ENCODE measurements around the gene SLC25A29. TPM values are rescaled to one million over a fixed set of nuclear protein-coding genes. Genes with fewer than 3 reads are reported as not detected.

Gene SLC25A29
- total and polyA plus RNA-seq, 2 of the 13 experiments (the other 11 are each of a cell fraction or from before 2014, with no cell fraction given): 12.2 to 17.2 TPM

GRCh38 chr14:100333827-100334226 lies 27.6 kb upstream of the SLC25A29 start:
- intact Hi-C loops (cut with micrococcal nuclease; ENCODE audit: unreplicated experiment): no loop called here
- ChIA-PET CTCF (ENCODE audit: low intra/inter-chr PET ratio, low total read pairs) (interaction anchor here (0.5 kb wide), 1 partner anchor 143 kb away, joined by 3 read pairs; no protein-coding TSS in a partner anchor), POLR2A (no interaction called here)
- Histone ChIP-seq H3K27me3 (ENCODE audit: control insufficient read depth in 1 of 2, insufficient read depth in 2 of 2, low read length in 2 of 2) (no peaks in the 10 kb centered on the region), H4K20me1 (ENCODE audit: insufficient read depth, low read length) (no peaks in the 10 kb centered on the region), H3K27ac (ENCODE audit: extremely low read length, insufficient read depth, low read length) (no peak overlapping the region), H3K4me2 (ENCODE audit: low read depth, low read length) (no peak overlapping the region), H3K4me1 (ENCODE audit: insufficient read depth, low read length) (peaks cover 16% of the 10 kb centered on the region), H2AFZ (ENCODE audit: low read length) (no peak overlapping the region), H3K9me3 (ENCODE audit: low read length) (no peaks in the 10 kb centered on the region), H3K79me2 (ENCODE audit: insufficient read depth, low read length) (no peaks in the 10 kb centered on the region), H3K4me3 (replicated peaks in 1 of 3; ENCODE audit: insufficient read depth in 1 of 3, low read depth in 2 of 3, low read length in 3 of 3) (no peak overlapping the region), H3K36me3 (replicated peaks in 1 of 2; ENCODE audit: control insufficient read depth in 1 of 2, insufficient read depth in 2 of 2, low read length in 2 of 2) (peaks cover 10 to 23% of the 10 kb centered on the region in 2 experiments; a peak in 4 of 5 replicates), H3K9ac (ENCODE audit: insufficient read depth, low read depth, low read length) (no peak overlapping the region)
- ATAC-seq: no peak
- in situ Hi-C loops (cut with HindIII; ENCODE audit: extremely low pct_ligation_motif_present, low pct_unique_long_range_greater_than_20kb): no loop called here
- BruUV-seq (replicated peaks): TSS peak; percentile 63
- WGBS (ENCODE audit: low lambda C conversion rate): 92% methylated on average over 5 of the region's 7 CpGs
- DNase-seq (ENCODE audit: low spot score): no peak
- no peak for FAIRE-seq
- TF ChIP-seq, protein P1, sequence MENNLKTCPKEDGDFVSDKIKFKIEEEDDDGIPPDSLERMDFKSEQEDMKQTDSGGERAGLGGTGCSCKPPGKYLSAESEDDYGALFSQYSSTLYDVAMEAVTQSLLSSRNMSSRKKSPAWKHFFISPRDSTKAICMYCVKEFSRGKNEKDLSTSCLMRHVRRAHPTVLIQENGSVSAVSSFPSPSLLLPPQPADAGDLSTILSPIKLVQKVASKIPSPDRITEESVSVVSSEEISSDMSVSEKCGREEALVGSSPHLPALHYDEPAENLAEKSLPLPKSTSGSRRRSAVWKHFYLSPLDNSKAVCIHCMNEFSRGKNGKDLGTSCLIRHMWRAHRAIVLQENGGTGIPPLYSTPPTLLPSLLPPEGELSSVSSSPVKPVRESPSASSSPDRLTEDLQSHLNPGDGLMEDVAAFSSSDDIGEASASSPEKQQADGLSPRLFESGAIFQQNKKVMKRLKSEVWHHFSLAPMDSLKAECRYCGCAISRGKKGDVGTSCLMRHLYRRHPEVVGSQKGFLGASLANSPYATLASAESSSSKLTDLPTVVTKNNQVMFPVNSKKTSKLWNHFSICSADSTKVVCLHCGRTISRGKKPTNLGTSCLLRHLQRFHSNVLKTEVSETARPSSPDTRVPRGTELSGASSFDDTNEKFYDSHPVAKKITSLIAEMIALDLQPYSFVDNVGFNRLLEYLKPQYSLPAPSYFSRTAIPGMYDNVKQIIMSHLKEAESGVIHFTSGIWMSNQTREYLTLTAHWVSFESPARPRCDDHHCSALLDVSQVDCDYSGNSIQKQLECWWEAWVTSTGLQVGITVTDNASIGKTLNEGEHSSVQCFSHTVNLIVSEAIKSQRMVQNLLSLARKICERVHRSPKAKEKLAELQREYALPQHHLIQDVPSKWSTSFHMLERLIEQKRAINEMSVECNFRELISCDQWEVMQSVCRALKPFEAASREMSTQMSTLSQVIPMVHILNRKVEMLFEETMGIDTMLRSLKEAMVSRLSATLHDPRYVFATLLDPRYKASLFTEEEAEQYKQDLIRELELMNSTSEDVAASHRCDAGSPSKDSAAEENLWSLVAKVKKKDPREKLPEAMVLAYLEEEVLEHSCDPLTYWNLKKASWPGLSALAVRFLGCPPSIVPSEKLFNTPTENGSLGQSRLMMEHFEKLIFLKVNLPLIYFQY (CRISPR knock-in tag; IDR thresholded peaks at IDR 0.05; ENCODE audit: borderline replicate concordance): no peak
- TF ChIP-seq ZNF572 (CRISPR knock-in tag; IDR thresholded peaks at IDR 0.05) (no peak), NFYC (CRISPR knock-in tag; IDR thresholded peaks at IDR 0.05) (no peak), SIN3B (IDR thresholded peaks at IDR 0.05; ENCODE audit: low read length) (no peak), SP140L (CRISPR knock-in tag; IDR thresholded peaks at IDR 0.05; ENCODE audit: borderline replicate concordance) (no peak), NCOR1 (IDR thresholded peaks at IDR 0.05; ENCODE audit: borderline replicate concordance, low read length) (no peak), CBX1 (IDR thresholded peaks at IDR 0.05; ENCODE audit: low read depth) (no peak), ZSCAN30 (CRISPR knock-in tag; IDR thresholded peaks at IDR 0.05) (no peak), SP5 (CRISPR knock-in tag; IDR thresholded peaks at IDR 0.05; ENCODE audit: borderline replicate concordance, low read depth) (no peak), SRY (CRISPR knock-in tag; IDR thresholded peaks at IDR 0.05) (no peak), ZNF432 (CRISPR knock-in tag; IDR thresholded peaks at IDR 0.05; ENCODE audit: borderline replicate concordance) (no peak), ZNF639 (CRISPR knock-in tag; conservative IDR thresholded peaks at IDR 0.05) (no peak), SAP130 (CRISPR knock-in tag; IDR thresholded peaks at IDR 0.05; ENCODE audit: low read depth) (no peak), ATRX (CRISPR knock-in tag; IDR thresholded peaks at IDR 0.05; ENCODE audit: borderline replicate concordance) (no peak), NR0B2 (CRISPR knock-in tag; IDR thresholded peaks at IDR 0.05) (no peak), TAF1 (CRISPR knock-in tag; IDR thresholded peaks at IDR 0.05) (no peak), FOXA1 (IDR thresholded peaks at IDR 0.05) (no peak), FOXA1 (CRISPR knock-in tag; IDR thresholded peaks at IDR 0.05) (no peak)
- TF ChIP-seq, protein P2, sequence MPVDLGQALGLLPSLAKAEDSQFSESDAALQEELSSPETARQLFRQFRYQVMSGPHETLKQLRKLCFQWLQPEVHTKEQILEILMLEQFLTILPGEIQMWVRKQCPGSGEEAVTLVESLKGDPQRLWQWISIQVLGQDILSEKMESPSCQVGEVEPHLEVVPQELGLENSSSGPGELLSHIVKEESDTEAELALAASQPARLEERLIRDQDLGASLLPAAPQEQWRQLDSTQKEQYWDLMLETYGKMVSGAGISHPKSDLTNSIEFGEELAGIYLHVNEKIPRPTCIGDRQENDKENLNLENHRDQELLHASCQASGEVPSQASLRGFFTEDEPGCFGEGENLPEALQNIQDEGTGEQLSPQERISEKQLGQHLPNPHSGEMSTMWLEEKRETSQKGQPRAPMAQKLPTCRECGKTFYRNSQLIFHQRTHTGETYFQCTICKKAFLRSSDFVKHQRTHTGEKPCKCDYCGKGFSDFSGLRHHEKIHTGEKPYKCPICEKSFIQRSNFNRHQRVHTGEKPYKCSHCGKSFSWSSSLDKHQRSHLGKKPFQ (CRISPR knock-in tag; IDR thresholded peaks at IDR 0.05; ENCODE audit: insufficient replicate concordance): no peak
